ENCODE results near the gene ZNF805.

- TF ChIP-seq, protein P1, sequence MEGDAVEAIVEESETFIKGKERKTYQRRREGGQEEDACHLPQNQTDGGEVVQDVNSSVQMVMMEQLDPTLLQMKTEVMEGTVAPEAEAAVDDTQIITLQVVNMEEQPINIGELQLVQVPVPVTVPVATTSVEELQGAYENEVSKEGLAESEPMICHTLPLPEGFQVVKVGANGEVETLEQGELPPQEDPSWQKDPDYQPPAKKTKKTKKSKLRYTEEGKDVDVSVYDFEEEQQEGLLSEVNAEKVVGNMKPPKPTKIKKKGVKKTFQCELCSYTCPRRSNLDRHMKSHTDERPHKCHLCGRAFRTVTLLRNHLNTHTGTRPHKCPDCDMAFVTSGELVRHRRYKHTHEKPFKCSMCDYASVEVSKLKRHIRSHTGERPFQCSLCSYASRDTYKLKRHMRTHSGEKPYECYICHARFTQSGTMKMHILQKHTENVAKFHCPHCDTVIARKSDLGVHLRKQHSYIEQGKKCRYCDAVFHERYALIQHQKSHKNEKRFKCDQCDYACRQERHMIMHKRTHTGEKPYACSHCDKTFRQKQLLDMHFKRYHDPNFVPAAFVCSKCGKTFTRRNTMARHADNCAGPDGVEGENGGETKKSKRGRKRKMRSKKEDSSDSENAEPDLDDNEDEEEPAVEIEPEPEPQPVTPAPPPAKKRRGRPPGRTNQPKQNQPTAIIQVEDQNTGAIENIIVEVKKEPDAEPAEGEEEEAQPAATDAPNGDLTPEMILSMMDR (IDR thresholded peaks at IDR 0.05): no peak
- no peak for TF ChIP-seq CREB1 (CRISPR knock-in tag; IDR thresholded peaks at IDR 0.05)
- no peak for TF ChIP-seq ZNF512 (CRISPR knock-in tag; IDR thresholded peaks at IDR 0.05; ENCODE audit: borderline replicate concordance)
- no peak for TF ChIP-seq RELA (CRISPR knock-in tag; IDR thresholded peaks at IDR 0.05; ENCODE audit: borderline replicate concordance)
- TF ChIP-seq CREM (CRISPR knock-in tag; IDR thresholded peaks at IDR 0.05): no peak
- TF ChIP-seq NR3C1 (CRISPR knock-in tag; conservative IDR thresholded peaks at IDR 0.05; ENCODE audit: low read depth): no peak
- no peak for TF ChIP-seq NR1H2 (CRISPR knock-in tag; IDR thresholded peaks at IDR 0.05)
- TF ChIP-seq ZNF121 (CRISPR knock-in tag; IDR thresholded peaks at IDR 0.05): no peak
- TF ChIP-seq, protein P2, sequence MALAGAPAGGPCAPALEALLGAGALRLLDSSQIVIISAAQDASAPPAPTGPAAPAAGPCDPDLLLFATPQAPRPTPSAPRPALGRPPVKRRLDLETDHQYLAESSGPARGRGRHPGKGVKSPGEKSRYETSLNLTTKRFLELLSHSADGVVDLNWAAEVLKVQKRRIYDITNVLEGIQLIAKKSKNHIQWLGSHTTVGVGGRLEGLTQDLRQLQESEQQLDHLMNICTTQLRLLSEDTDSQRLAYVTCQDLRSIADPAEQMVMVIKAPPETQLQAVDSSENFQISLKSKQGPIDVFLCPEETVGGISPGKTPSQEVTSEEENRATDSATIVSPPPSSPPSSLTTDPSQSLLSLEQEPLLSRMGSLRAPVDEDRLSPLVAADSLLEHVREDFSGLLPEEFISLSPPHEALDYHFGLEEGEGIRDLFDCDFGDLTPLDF (CRISPR knock-in tag; IDR thresholded peaks at IDR 0.05): no peak
- TF ChIP-seq TEAD4 (CRISPR knock-in tag; IDR thresholded peaks at IDR 0.05): no peak
- no peak for TF ChIP-seq ATF1 (CRISPR knock-in tag; IDR thresholded peaks at IDR 0.05)
- TF ChIP-seq GABPB1 (CRISPR knock-in tag; IDR thresholded peaks at IDR 0.05): no peak
- TF ChIP-seq ZNF138 (CRISPR knock-in tag; conservative IDR thresholded peaks at IDR 0.05): no peak
- TF ChIP-seq USF1 (CRISPR knock-in tag; IDR thresholded peaks at IDR 0.05): no peak
These were observed 38.3 kb upstream of the ZNF805 start for GRCh38 chr19:57202160-57202559.
